ENCODE data around the gene IRF2BP2.

- TF ChIP-seq CTCF (IDR thresholded peaks at IDR 0.05) (no peak), POLR2A (IDR thresholded peaks at IDR 0.05) (no peak)
Observed at GRCh38 chr1:234643111-234643849, 33.3 kb upstream of the IRF2BP2 start.

All from lower leg skin (tissue), 3 donors.